ENCODE data around the gene SYNDIG1.

DNA sequence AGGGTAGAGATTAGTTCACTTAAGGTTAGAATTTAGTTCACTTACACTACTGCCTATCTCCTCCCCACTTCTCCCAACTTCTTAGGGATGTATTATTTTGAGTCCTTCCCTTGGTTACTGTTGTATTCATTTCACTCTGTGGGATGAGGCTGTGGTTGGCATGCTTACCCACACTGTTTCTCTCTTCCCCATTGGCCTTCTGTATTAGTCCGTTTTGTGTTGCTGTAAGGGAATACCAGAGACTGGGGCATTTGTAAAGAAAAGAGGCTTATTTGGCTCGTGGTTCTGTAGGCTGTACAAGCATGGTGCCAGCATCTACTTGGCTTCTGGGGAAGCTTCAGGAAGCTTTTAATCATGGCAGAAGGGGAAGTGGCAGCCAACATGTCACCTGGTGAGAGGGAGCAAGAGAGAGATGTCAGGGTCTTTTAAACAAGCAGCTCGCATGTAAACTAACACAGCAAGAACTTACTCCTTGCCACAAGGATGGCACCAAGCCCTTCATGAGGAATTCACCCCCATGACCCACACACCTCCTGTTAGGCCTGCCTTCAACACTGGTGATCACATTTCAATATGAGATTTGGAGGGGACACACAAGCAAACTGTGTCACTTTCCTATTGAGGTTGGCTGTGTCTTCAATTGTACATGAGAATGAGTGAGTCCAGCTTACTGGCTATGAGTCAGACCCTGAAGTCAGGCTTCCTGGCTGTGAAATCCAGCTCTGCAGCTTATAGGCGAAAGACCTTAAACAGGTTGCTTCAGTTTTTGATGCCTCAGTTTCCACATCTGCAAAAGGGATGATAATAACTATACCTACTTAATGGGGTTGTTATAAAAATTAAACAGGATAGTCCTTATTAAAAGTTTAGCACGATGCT lies 53.3 kb downstream of the SYNDIG1 start:
- TF ChIP-seq POLR2A (IDR thresholded peaks at IDR 0.05; ENCODE audit: low read length) (no peak), GATA1 (IDR thresholded peaks at IDR 0.05; ENCODE audit: low read depth, low read length) (no peak)
